ENCODE measurements around the gene KRTAP1-4. TPM values are rescaled to one million over a fixed set of nuclear protein-coding genes. Genes with fewer than 3 reads are reported as not detected.
"Not testable (repeated sequence)": the region's sequence is repeated elsewhere in the genome, so short reads cannot be mapped to it uniquely, and the experiment has no call there.

Gene KRTAP1-4, protein sequence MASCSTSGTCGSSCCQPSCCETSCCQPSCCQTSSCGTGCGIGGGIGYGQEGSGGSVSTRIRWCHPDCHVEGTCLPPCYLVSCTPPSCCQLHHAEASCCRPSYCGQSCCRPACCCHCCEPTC
- total RNA-seq (2014; rRNA removed; shearing (Covaris generic)), result not detected in 2 replicates

DNA sequence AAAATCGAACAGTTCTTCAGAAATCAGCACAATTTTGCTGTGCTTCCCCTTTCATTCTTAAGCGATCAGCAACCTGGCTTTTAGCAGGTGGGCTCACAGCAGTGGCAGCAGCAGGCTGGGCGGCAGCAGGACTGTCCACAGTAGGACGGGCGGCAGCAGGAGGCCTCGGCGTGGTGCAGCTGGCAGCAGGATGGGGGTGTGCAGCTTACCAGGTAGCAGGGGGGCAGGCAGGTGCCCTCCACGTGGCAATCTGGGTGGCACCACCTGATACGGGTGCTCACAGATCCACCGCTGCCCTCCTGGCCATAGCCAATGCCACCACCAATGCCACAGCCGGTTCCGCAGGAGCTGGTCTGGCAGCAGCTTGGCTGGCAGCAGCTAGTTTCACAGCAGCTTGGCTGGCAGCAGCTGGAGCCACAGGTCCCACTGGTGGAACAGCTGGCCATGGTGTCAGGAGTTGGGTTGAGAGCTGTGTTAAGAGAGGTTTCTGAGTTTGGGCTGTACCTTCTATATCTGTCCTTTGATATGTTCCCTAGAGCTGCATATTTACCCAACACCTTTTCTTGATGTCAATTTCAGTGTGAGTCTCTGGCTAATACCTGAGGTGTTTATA, at the start of gene KRTAP1-4:
TSS of gene KRTAP1-4 (minus strand) at position 563 of the 613 bp plus-strand sequence. CDS start at position 446, 117 bp downstream.
- no peak for DNase-seq
- no peaks in the 10 kb centered on the region for H3K36me3 ChIP-seq (replicated peaks; ENCODE audit: control insufficient read depth, insufficient read depth, low read length)
- no peaks in the 10 kb centered on the region for H3K27me3 ChIP-seq (ENCODE audit: control insufficient read depth, insufficient read depth, low read length)
- H3K4me3 ChIP-seq (ENCODE audit: insufficient read depth, low read depth, low read length), result no peak within 1 kb of the TSS

DNA sequence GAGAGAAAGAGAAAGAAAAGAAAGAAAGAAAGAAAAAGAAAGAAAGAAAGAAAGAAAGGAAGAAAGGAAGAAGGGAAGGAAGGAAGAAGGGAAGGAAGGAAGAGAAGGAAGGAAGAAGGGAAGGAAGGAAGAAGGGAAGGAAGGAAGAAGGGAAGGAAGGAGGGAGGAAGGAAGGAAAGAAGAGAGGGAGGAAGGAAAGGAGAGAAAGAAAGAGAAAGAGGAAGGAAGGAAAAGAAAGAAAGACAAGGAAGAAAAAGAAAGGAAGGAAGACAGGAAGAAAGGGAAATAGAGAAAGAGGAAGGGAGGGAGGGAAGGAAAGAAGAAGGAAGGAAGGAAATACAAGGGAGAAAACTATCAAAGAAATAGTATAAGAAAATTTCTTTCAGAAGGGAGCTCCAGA, 46.8 kb upstream of the KRTAP1-4 start:
- DNase-seq, result no peak
- H3K27me3 ChIP-seq (ENCODE audit: control insufficient read depth, insufficient read depth, low read length), result no peaks in the 10 kb centered on the region
- no peak overlapping the region for H3K4me3 ChIP-seq (ENCODE audit: insufficient read depth, low read depth, low read length)
- H3K36me3 ChIP-seq (replicated peaks; ENCODE audit: control insufficient read depth, insufficient read depth, low read length), result no peaks in the 10 kb centered on the region

DNA sequence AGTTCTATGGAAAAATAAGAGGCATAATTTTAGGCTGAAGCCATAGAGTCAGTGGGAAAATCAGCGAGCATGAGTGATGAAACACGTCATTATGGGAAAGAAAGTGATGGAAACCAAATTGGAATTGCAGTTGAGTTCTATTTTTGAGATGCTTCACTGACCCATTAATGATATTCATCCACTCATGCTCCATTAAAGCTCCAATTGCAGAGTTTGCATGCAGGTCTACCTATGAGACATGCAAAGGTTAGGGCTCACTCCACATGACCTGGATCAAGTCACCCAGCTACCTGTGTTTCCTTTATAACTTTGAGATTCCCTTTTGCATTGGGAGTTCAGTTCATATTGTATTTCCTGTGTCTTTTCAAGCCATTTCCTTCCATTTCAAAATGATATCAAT, 43.7 kb upstream of the KRTAP1-4 start:
- DNase-seq, result no peak
- Histone ChIP-seq H3K36me3 (replicated peaks; ENCODE audit: control insufficient read depth, insufficient read depth, low read length) (no peaks in the 10 kb centered on the region), H3K27me3 (ENCODE audit: control insufficient read depth, insufficient read depth, low read length) (no peaks in the 10 kb centered on the region), H3K4me3 (ENCODE audit: insufficient read depth, low read depth, low read length) (no peak overlapping the region)

DNA sequence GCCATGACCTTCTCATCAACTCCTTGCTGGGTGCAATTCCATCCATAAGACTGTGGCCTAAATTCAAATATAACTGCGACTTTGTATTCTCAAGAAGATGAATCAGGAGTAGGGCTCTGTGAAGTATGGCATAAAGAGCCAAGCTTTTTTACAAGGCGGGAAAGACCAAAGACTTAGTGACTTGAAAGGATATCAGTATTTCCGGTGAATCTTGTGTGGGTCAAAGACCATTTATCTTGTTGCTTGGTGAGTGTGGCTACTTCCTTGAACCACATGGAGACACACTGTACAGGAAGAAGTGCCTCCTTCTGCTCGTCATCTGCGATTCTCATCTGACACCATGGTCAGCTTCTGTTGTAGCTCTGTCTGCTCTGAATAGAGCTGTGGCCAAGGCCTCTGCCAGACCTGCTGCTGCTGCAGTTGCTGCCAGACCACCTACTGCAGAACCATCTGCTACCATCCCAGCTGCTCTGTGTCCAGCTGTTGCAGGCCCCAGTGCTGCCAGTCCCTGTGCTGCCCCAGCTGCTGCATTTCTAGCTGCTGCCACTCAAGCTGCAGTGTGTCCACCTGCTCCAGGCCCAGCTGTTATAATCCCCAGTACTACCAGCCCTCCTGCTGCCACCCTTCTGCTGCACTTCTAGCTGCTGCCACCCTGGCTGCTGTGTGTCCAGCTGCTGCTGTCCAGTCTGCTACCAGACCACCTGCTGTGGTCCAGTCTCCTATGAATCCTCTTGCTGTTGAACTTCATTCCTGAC, 41.8 kb upstream of the KRTAP1-4 start:
- DNase-seq, result no peak
- Histone ChIP-seq H3K36me3 (replicated peaks; ENCODE audit: control insufficient read depth, insufficient read depth, low read length) (no peaks in the 10 kb centered on the region), H3K27me3 (ENCODE audit: control insufficient read depth, insufficient read depth, low read length) (no peaks in the 10 kb centered on the region), H3K4me3 (ENCODE audit: insufficient read depth, low read depth, low read length) (no peak overlapping the region)

DNA sequence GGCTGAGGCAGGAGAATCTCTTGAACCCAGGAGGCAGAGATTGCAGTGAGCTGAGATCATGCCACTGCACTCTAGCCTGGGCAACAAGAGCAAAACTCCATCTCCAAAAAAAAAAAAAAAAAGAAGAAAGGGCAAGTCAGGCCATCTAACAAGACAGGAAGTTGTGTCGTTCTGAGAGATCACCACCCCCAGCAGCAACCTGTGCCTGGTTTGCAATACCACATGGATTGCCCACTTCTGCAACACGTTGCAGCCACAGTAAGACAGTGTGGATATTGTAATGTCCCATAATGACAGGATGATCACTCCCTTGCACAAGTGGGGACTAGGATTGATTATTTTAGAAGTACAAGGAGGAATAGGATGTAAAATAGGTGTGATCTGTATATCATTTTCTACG, 39.0 kb upstream of the KRTAP1-4 start:
- no peaks in the 10 kb centered on the region for H3K36me3 ChIP-seq (replicated peaks; ENCODE audit: control insufficient read depth, insufficient read depth, low read length)
- DNase-seq, result no peak
- no peaks in the 10 kb centered on the region for H3K27me3 ChIP-seq (ENCODE audit: control insufficient read depth, insufficient read depth, low read length)
- H3K4me3 ChIP-seq (ENCODE audit: insufficient read depth, low read depth, low read length), result no peak overlapping the region

DNA sequence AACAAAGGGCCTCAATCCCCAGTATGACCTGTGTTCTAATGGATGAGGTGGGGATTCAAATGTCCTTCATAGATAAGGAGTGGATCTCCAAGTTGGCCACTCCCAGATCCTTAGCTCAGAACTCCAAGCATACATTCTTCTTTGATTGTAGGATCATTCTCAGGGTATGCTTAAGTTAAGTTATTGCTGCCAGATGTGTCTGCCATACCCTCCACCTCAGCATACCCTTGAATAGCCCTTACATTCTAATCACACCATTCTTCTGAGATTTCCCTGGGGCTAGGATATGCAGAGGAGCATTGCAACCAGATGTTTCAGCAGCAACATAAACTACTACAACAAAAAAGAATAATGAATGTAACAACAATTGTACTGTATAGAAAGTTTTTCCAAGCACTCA, 37.3 kb upstream of the KRTAP1-4 start:
- H3K4me3 ChIP-seq (ENCODE audit: insufficient read depth, low read depth, low read length), result no peak overlapping the region
- no peaks in the 10 kb centered on the region for H3K36me3 ChIP-seq (replicated peaks; ENCODE audit: control insufficient read depth, insufficient read depth, low read length)
- no peaks in the 10 kb centered on the region for H3K27me3 ChIP-seq (ENCODE audit: control insufficient read depth, insufficient read depth, low read length)
- DNase-seq, result no peak

DNA sequence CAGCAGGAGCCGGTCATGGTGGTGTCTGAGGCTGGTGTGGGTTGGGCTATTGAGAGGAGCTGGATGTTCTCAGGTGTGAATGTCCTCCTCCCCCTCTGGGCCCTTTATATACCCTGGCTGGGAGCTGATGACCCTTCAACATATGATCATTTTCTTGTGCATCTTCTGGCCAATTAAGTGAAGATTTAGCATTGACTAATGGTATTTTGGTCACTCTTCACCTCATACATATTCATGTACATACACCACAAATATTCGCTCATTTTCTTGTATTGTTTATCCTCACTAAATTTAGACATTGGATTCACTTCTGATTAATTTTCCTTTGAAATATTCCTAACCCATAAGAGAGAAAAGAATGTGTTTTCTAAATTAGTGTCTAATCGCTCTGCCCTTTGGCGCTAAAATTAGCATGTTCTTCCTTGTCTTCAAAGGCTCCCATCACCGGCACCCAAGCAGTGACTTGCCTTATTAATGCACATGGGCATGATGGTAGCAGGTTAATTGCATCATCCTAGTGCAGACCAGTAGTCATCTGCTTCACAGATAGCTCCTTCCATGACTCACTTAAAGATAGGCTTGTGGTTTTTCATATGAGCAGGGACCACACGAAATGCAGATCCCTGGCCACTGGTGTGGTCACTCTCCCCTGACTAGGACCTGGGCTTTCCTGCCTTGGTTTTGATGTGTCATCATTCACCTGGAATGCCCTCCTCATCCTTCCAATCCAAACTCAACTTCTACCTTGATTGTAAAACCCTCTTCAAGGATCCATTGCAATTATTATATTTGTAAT, 36.0 kb upstream of the KRTAP1-4 start, which contains the start of gene KRTAP2-4:
TSS of gene KRTAP2-4 (minus strand) at position 51 of the 796 bp plus-strand sequence. CDS start at position 17, 34 bp downstream.
- no peaks in the 10 kb centered on the region for H3K36me3 ChIP-seq (replicated peaks; ENCODE audit: control insufficient read depth, insufficient read depth, low read length)
- H3K27me3 ChIP-seq (ENCODE audit: control insufficient read depth, insufficient read depth, low read length), result no peaks in the 10 kb centered on the region
- H3K4me3 ChIP-seq (ENCODE audit: insufficient read depth, low read depth, low read length), result no peak within 1 kb of the TSS
- no peak for DNase-seq

DNA sequence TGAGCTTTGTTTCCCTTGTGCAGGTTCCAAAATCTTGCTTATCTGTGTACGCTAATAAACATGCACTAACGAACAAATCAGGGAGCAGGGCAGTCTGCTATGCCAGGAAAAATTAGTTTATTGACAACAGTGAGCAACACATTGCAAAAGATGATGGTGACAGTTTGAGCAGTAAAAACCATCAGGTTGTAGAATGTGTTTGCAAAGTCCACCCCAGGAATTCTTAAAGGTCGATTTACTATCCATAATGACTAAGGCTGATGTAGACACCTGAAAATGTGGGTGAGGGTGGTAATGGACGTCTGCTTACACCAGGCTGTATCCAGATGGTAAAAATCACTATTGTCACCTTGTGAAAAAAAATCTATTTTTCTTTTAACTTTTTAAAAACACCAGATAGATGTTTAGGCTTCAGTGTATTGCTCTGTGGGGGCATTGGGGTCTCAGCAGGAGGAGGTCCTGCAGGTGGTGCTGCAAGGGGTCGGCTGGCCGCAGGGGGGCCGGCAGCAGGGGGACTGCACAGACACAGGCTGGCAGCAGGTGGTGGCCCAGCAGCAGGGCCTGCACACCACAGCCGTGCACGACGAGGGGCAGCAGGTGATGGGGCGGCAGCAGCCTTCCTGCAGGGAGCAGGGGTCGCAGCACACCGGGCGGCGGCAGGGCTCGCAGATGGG, 35.2 kb upstream of the KRTAP1-4 start:
- H3K36me3 ChIP-seq (replicated peaks; ENCODE audit: control insufficient read depth, insufficient read depth, low read length); DNase-seq; H3K4me3 ChIP-seq (ENCODE audit: insufficient read depth, low read depth, low read length); H3K27me3 ChIP-seq (ENCODE audit: control insufficient read depth, insufficient read depth, low read length): not testable (repeated sequence)

DNA sequence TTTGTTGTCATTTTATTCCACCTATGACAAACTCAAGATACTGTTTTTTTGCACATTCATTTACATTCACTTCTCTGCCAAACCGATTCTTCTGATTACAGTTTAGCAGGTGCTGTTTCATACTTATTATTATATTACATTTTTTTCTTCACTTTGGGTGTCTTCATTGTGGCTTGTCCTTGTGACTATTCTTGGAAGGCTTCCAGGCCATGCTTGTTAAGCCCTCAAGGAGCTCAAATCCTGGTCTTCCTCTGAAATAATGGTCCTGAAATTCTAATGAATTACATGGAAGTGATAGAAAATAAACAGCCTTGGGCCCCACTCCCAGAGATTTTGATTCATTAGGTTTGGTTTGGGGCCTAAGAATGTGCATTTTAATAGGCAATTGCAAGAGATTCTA, 34.3 kb upstream of the KRTAP1-4 start:
- Histone ChIP-seq H3K4me3 (ENCODE audit: insufficient read depth, low read depth, low read length) (no peak overlapping the region), H3K36me3 (replicated peaks; ENCODE audit: control insufficient read depth, insufficient read depth, low read length) (no peaks in the 10 kb centered on the region), H3K27me3 (ENCODE audit: control insufficient read depth, insufficient read depth, low read length) (no peaks in the 10 kb centered on the region)
- DNase-seq, result no peak

DNA sequence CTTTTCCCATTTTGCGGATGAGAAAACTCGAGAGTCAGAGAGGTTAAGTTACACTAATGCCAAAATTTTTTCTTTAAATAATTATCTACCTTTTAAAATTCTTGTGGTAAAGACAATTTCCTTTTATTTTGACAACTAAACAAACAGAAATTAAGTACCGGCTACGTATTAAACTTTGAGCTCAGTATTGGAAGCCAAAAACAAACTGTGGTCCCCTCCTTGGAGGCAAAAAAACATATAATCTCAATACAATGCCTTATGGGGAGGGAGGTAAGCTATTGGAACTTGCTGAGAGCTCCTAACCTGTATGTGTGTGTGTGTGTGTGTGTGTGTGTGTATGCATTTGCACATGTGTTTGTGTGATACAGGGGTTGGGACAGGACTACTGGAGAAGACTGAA, 33.5 kb upstream of the KRTAP1-4 start:
- H3K27me3 ChIP-seq (ENCODE audit: control insufficient read depth, insufficient read depth, low read length), result no peaks in the 10 kb centered on the region
- DNase-seq, result no peak
- no peaks in the 10 kb centered on the region for H3K36me3 ChIP-seq (replicated peaks; ENCODE audit: control insufficient read depth, insufficient read depth, low read length)
- H3K4me3 ChIP-seq (ENCODE audit: insufficient read depth, low read depth, low read length), result no peak overlapping the region

DNA sequence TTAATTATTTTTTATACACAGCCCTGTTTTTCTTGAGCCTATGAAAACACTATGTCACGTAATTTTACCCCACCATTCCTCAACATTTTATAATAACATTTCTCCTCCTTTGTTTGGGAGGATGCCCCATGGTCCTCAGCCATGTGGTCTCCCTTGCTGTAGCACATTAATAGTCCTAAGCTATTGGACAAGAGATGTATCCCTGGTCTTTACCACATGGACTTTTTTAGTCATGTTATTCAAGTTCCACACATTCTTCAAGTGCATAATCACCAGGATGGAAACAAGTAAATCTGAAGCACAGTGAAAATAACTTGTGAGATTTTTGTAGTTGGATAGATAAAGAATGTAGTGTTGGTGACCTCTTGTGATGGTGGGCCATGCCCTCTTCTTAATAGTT, 32.0 kb upstream of the KRTAP1-4 start:
- H3K27me3 ChIP-seq (ENCODE audit: control insufficient read depth, insufficient read depth, low read length), result no peaks in the 10 kb centered on the region
- no peaks in the 10 kb centered on the region for H3K36me3 ChIP-seq (replicated peaks; ENCODE audit: control insufficient read depth, insufficient read depth, low read length)
- DNase-seq, result no peak
- H3K4me3 ChIP-seq (ENCODE audit: insufficient read depth, low read depth, low read length), result no peak overlapping the region

DNA sequence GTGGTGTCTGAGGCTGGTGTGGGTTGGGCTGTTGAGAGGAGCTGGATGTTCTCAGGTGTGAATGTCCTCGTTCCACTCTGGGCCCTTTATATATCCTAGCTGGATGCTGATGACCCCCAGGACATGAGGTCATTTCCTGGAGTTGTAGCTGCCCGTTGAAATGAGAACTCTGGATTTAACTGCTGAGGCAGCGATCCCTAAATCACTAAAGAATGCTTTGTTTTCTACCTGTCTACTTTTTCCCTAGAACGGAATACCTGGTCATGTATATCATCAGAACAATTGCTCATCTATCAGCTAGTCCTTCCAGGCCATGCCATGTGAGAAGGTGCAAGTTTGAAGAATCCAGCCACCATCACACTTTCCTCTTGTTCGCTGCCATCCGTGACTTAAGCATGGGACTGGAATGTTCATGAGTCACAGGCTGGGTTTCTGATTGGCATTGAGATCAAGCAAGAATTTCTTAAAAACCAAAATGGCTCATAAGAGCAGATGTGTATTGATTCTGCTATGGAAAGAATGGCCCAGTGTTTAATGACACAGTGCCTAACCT, 30.1 kb upstream of the KRTAP1-4 start, which contains the start of gene KRTAP2-3:
TSS of gene KRTAP2-3 (minus strand) at position 63 of the 553 bp plus-strand sequence. CDS start 64 bp downstream, outside the sequence.
- DNase-seq, result no peak
- no peaks in the 10 kb centered on the region for H3K27me3 ChIP-seq (ENCODE audit: control insufficient read depth, insufficient read depth, low read length)

DNA sequence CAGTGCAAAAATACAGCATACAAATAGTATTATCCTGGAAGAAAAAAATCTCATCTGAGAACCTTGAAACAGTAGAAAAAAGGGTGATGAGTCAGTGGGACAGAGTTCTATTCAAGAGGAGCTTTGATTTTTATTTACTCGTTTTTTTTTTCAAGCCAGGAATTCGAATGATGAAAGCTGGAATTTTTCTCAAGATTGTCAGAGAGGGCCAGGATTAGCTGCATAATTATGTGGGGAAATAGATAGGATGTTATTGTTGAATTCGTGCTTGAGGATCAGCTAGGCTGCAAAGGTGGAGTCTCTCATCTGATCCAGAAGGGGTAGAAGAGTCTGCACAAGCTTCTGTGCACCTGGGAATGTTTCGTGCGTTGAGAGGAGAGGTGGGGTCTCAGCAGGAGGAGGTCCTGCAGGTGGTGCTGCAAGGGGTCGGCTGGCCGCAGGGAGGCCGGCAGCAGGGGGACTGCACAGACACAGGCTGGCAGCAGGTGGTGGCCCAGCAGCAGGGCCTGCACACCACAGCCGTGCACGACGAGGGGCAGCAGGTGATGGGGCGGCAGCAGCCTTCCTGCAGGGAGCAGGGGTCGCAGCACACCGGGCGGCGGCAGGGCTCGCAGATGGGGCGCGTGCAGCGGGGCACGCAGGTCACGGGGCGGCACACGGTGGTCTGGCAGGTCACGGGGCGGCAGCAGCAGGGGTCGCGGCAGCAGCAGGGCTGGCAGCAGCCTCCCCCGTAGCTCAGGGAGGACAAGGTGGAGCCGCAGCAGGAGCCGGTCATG, 29.5 kb upstream of the KRTAP1-4 start:
- DNase-seq, result peak; percentile 29
- H3K36me3 ChIP-seq (replicated peaks; ENCODE audit: control insufficient read depth, insufficient read depth, low read length); H3K4me3 ChIP-seq (ENCODE audit: insufficient read depth, low read depth, low read length); H3K27me3 ChIP-seq (ENCODE audit: control insufficient read depth, insufficient read depth, low read length): not testable (repeated sequence)

More for the DNA sequence above, 30.1 kb upstream of the KRTAP1-4 start, which contains the start of gene KRTAP2-3:
- Histone ChIP-seq H3K4me3 (ENCODE audit: insufficient read depth, low read depth, low read length) (no peak within 1 kb of the TSS), H3K36me3 (replicated peaks; ENCODE audit: control insufficient read depth, insufficient read depth, low read length) (no peaks in the 10 kb centered on the region)

All from H7 (cell line).